H1 (cell line): Measurements from ENCODE around the gene ACRV1. TPM values are rescaled to one million over a fixed set of nuclear protein-coding genes. Genes with fewer than 3 reads are reported as not detected.

Experiments
- BCL11A ChIP-seq, 2 experiments: IDR thresholded peaks; one replicate each; pipeline ENCODE4 v1.6.1; 2011; ENCODE audit warnings: low read depth in 2 of 2, low read length in 2 of 2, mild to moderate bottlenecking in 2 of 2
- RXRA ChIP-seq: IDR thresholded peaks from 2 replicates; pipeline ENCODE4 v1.6.1; 2011; ENCODE audit warnings: low read depth, mild to moderate bottlenecking, low read length, moderate library complexity; ENCODE audit not compliant: insufficient read depth
- polyA plus RNA-seq, 7 experiments: library from polyadenylated mRNA; depleted of rRNA in 3 of 7; stranded (reverse) in 5 of 7; unstranded in 2 of 7; fragments of >200 nt in 5 of 7; fragments of 200-250 nt in 2 of 7; gene quantifications; 1 replicate in 5 of 7; 2 replicates in 1 of 7; 4 replicates in 1 of 7; pipeline versions ENCODE4 v1.2.1 to v1.2.3, GENCODE V29; 2011 to 2013; ENCODE audit warnings: missing spikeins in 2 of 7, mixed read lengths in 2 of 7
- total RNA-seq: library from RNA; stranded (reverse); fragmentation: NEBNext Ultra II Directional; extraction: Animal tissue kit (Norgen Biotek cat#: 25700); gene quantifications from 2 replicates; pipeline ENCODE4 v1.2.1, GENCODE V29; 2021

ACRV1 gene
- total and polyA plus RNA-seq, 2 of the 8 experiments (the other 6 are each of a cell fraction or from before 2014, with no cell fraction given): 0.06 TPM; not detected in 1

DNA sequence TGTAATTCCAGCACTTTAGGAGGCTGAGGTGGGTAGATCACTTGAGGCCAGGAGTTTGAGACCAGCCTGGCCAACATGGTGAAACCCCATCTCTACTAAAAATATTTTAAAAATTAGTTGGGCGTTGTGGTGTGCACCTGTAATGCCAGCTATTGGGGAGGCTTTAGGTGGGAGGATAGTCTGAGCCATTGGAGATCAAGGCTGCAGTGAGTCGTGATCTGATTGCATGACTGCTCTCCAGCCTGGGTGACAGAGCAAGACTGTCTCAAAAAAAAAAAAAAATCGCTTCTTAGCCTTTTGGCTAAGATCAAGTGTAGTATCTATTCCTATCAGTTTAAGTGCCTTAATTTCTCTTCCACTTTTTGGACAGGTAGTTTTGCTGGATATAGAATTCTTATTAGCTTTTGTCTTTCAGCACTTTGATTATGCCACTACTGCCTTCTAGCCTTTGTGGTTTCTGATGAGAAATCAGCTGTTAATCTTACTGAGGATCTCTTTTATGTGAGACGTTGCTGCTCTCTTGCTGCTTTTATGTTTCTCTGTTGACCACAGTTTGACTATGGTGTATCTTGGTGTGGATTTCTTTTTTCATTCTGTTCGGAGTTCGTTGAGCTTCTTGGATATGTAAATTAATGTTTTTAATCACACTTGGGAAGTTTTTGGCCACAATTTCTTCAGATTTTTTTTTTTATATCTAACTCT, 31.0 kb downstream of the ACRV1 start (continued):
- TF ChIP-seq BCL11A (IDR thresholded peaks at IDR 0.05; ENCODE audit: low read depth in 2 of 2, low read length in 2 of 2) (no peak), RXRA (no peak)
